GM12801 (cell line): ENCODE measurements around the gene UCHL1.

Source experiments
- TF ChIP-seq, protein P1 (sequence below): IDR thresholded peaks from one replicate; pipeline ENCODE4 v1.5.1; 2011; ENCODE audit warnings: control low read depth; ENCODE audit not compliant: insufficient read length; ENCODE audit errors: extremely low read depth

UCHL1 gene

DNA sequence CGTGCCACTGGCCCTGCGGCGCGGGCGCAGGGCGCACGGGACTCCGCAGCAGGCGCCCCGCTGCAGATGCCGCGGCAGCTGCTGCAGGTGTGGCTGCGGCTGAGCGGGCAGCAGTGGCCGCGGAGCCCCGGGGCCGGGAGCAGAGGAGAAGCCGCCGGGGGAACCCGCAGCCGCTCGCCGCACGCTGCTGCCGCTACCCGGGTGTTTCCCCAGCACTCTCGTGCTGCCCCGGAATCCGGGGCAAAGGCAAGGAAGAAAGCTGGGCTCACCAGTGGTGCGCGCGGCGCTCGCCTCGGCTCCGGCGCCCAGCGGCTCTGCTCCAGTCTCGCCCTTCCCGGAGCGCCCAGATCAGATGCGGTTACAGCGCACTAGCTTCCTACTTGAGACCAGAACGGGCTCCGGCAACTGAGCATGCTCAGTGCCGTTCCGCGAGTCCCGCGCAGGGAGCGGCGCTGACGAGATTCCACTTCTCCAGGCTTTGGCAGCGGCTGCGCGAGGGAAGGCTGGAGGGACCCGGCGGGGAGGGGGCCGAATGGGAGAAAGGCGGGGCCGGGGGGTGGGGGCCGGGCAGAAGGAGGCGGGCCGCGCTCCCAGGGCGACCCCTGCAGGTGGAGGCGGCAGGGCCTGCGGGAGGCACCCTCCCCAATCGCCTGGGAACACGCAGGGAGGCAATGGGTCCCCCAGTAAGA, 42.4 kb upstream of the UCHL1 start, which contains the start of gene APBB2:
TSS of gene APBB2 (minus strand) at position 407 of the 689 bp plus-strand sequence. CDS start 181,288 bp downstream, outside the sequence.
- TF ChIP-seq, protein P1, sequence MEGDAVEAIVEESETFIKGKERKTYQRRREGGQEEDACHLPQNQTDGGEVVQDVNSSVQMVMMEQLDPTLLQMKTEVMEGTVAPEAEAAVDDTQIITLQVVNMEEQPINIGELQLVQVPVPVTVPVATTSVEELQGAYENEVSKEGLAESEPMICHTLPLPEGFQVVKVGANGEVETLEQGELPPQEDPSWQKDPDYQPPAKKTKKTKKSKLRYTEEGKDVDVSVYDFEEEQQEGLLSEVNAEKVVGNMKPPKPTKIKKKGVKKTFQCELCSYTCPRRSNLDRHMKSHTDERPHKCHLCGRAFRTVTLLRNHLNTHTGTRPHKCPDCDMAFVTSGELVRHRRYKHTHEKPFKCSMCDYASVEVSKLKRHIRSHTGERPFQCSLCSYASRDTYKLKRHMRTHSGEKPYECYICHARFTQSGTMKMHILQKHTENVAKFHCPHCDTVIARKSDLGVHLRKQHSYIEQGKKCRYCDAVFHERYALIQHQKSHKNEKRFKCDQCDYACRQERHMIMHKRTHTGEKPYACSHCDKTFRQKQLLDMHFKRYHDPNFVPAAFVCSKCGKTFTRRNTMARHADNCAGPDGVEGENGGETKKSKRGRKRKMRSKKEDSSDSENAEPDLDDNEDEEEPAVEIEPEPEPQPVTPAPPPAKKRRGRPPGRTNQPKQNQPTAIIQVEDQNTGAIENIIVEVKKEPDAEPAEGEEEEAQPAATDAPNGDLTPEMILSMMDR, result no peak

DNA sequence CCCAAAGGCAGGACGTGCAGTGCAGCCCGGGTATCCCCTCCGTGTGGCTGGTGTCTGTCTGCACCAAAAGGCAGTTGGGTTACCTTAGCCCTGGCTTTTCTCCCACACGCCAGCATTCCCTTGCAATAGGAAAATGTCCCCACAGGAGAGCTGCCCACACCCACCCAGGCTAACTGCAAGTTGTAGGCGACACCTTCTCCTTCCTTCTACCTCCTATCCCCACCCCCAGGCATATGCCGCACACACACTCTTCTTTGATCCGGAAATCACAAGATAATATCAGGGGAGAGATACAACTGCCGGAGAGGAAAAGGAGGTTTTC, 41.9 kb upstream of the UCHL1 start:
- TF ChIP-seq, protein P1, result no peak

DNA sequence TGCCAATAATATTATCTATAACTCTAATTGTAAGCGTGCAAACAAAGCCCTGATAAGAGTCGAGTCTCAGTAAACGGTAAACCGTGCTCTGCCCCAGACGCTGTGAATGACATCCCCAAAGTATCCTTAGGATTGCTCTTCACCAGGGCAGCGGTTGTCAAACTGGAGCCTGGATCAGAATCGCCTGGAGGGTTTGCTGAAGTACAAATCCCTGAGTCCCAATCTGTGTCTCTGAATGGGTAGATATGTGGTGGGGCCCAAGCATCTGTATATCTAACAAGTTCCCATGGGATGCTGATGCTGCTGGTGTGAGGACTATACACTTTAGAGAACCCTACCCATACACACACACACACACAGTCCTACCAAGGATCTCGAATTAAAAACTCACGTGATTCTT, 41.6 kb upstream of the UCHL1 start:
- TF ChIP-seq, protein P1, result no peak

DNA sequence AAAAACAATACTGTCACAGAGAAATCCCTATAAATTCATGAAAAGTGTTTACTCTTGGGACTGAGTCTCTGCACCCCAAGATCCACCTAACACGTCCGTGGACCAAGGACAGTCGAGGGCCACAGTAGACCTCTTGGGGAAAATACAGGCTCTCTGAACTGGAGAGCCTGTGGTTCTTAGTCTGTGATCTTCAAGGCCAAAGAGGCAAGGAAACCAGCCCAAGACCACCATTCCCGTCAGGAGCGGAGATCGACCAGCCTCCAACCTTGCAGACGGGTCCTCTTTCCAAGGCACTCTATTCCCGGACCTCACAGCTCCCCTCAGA, 40.8 kb upstream of the UCHL1 start:
- TF ChIP-seq, protein P1, result no peak

DNA sequence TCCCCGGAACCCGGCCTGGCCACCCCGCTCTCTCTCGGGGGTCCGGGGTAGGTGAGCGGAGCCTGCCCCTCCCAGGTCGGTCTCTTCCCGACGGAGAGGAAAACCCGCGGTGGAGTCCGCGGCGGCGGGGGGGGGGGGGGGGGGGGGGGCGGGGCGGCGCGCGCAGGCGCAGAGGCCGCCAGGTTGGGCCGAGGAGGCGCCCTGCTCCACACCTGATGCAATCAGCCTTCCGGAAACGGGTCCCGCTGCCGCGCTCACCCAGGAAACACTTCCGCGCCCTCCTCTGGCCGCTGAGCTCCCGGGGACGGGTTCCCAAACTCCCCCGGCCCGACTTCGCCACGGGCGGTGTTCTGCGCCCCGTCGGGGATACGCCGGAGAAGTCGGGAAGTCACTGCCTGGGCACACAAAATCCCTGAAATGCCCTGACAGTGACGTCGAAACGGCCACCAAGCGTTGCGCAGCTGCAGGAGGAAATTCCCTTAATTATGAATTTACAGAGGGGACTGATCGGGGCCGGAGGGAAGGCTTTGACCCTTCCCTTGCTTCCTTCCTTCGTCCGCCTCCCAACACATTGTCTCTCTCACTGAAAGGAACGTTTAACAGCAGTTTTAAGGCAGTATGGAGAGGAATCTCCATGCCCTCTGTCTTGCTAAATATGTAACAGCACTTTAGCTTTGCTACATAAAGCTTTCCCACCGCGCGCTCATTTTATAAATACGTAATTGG, 40.3 kb upstream of the UCHL1 start:
- TF ChIP-seq, protein P1, result no peak

DNA sequence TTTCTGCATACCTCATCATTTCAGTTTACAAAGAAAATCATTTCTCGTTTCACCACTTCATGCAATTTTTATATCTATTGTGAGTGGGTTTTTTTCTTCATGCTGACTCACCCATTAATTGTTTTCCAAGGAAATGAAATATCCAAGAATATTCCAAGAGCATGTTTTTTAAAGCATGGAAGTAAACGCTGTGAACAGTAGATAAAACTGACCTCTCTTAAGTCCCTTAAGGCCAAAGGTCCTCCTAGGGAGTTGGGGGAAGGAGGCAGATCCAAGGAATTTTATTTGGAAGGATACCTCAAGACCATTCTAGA, 39.8 kb upstream of the UCHL1 start:
- TF ChIP-seq, protein P1, result no peak

DNA sequence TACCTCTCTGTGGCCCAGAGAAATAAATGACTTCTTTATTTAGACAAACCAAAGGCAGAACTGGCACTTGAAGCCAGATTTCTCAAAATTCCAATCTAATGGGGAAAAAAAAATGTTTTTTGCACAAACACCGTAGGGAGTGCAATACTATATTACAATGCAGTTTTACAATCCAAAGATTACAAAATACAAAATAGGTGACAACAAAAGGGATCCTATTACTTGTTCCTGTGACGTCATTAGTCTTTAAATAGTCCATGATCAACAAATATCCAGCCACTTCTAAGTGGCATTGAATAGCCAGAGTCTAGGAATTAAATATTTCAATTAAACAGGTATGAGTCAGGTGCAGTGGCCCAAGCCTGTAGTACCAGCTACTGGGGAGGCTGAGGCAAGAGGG, 39.4 kb upstream of the UCHL1 start:
- TF ChIP-seq, protein P1, result no peak
